Body of pancreas (tissue), 4 donors: ENCODE measurements around the gene CCM2. TPM values are rescaled to one million over a fixed set of nuclear protein-coding genes. Genes with fewer than 3 reads are reported as not detected.
A peak's percentile ranks its signal among the peaks of the same experiment; 100 is the strongest.

ENCODE experiments used
- ATAC-seq: fragments of 150-250 bp; one replicate; pipeline ENCODE4 v1.9.1; 2016
- DNase-seq, 4 donors: peaks; one replicate each; pipeline ENCODE4 v3.0.0-alpha.2; 2019
- H3K27ac ChIP-seq, 4 donors: fragments of 200-600 bp; sonication (generic); 1 replicate in 3 of 4; 2 replicates in 1 of 4; pipeline versions ENCODE4 v1.5.1 to v1.6.1; 2016 to 2019; ENCODE audit warnings: mild to moderate bottlenecking in 1 of 4, mixed read lengths in 1 of 4, moderate library complexity in 1 of 4
- H3K27me3 ChIP-seq, 2 donors: fragments of 200-600 bp; sonication (generic); one replicate each; pipeline ENCODE4 v1.6.0; 2016; ENCODE audit warnings: mild to moderate bottlenecking in 1 of 2
- H3K36me3 ChIP-seq, 2 donors: fragments of 200-600 bp; sonication (generic); replicated peaks in 1 of 2; 2 replicates each; pipeline ENCODE4 v1.5.1; 2016; ENCODE audit warnings: low read depth in 2 of 2; ENCODE audit not compliant: insufficient read depth in 1 of 2
- H3K4me1 ChIP-seq: fragments of 200-600 bp; sonication (generic); one replicate; pipeline ENCODE4 v1.6.0; 2016
- H3K4me3 ChIP-seq, 2 donors: fragments of 200-600 bp; sonication (generic); 1 replicate in 1 of 2; 2 replicates in 1 of 2; pipeline ENCODE4 v1.5.1; 2016 to 2019
- H3K9me3 ChIP-seq, 3 donors: fragments of 200-600 bp; sonication (generic); 1 replicate in 2 of 3; 2 replicates in 1 of 3; pipeline ENCODE4 v1.5.1; 2016
- CTCF ChIP-seq, 7 experiments: fragments of 450-650 bp in 4 of 7; fragments of 200-600 bp in 3 of 7; sonication (generic) in 3 of 7; IDR thresholded peaks; one replicate each; pipeline ENCODE4 v1.5.1; 2016 to 2019; ENCODE audit warnings: antibody characterized with exemption in 7 of 7
- POLR2A ChIP-seq, 3 donors: fragments of 450-650 bp; IDR thresholded peaks; one replicate each; pipeline ENCODE4 v1.6.1; 2016; ENCODE audit warnings: antibody characterized with exemption in 3 of 3, mild to moderate bottlenecking in 2 of 3
- WGBS, 2 donors: methylation state at CpG; one replicate each; pipeline ENCODE4 v1.1.5; 2017; 5-methylcytosine and 5-hydroxymethylcytosine counted together
- intact Hi-C: fragments of 100-400 bp; cut with DNase I; formaldehyde crosslinking; loops from one replicate; pipeline ENCODE4 v1.15.1; 2023
- total RNA-seq, 2 donors: library from RNA; depleted of rRNA; stranded (reverse); fragments of >200 nt; gene quantifications; one replicate each; pipeline ENCODE4 v1.1.0, GENCODE V29; 2016

Gene CCM2
- total RNA-seq, 2 donors from 2014 or later, result 19.4 to 22.3 TPM

- Histone ChIP-seq H3K4me1 (peaks cover 7% of the 10 kb centered on the region), H3K27ac (no peak overlapping the region), H3K27me3 (peaks cover 0 to 5% of the 10 kb centered on the region in 2 donors), H3K9me3 (no peaks in the 10 kb centered on the region), H3K36me3 (no peaks in the 10 kb centered on the region), H3K4me3 (no peak overlapping the region)
- intact Hi-C loops, result no loop called here
- DNase-seq (no peak), ATAC-seq (no peak)
- no peak for TF ChIP-seq CTCF (IDR thresholded peaks at IDR 0.05)
- no peak for TF ChIP-seq POLR2A (IDR thresholded peaks at IDR 0.05)
- WGBS, 2 donors, result 85 to 90% methylated on average over 6 of the region's 6 CpGs
These were observed 87.5 kb downstream of the CCM2 start for GRCh38 chr7:45087301-45088145.

- Histone ChIP-seq H3K27ac (no peak overlapping the region), H3K36me3 (no peaks in the 10 kb centered on the region), H3K9me3 (no peaks in the 10 kb centered on the region), H3K4me1 (peaks cover 7% of the 10 kb centered on the region), H3K4me3 (no peak overlapping the region), H3K27me3 (peaks cover 0 to 5% of the 10 kb centered on the region in 2 donors)
- no peak for ATAC-seq
- intact Hi-C loops, result no loop called here
- DNase-seq, result no peak
- WGBS, 2 donors, result 58 to 73% methylated on average over 15 to 27 of the region's 29 CpGs
- no peak for TF ChIP-seq POLR2A (IDR thresholded peaks at IDR 0.05)
- no peak for TF ChIP-seq CTCF (IDR thresholded peaks at IDR 0.05)
These were observed 88.2 kb downstream of the CCM2 start for GRCh38 chr7:45088146-45088701.

GRCh38 chr7:45088821-45089340 lies 88.9 kb downstream of the CCM2 start, which contains the start of gene NACAD:
Gene NACAD, minus strand, starts transcription at chr7:45088969. Its CDS starts 75 bp downstream, at chr7:45088894.
- Histone ChIP-seq H3K4me1 (peaks cover 7% of the 10 kb centered on the region), H3K4me3 (peak within 1 kb of the TSS; percentile 8 to 21), H3K36me3 (no peaks in the 10 kb centered on the region), H3K9me3 (no peaks in the 10 kb centered on the region), H3K27me3 (peaks cover 0 to 5% of the 10 kb centered on the region in 2 donors), H3K27ac (no peak within 1 kb of the TSS)
- intact Hi-C loops, result no loop called here
- no peak for TF ChIP-seq CTCF (IDR thresholded peaks at IDR 0.05)
- no peak for TF ChIP-seq POLR2A (IDR thresholded peaks at IDR 0.05)
- 1 to 3% methylated on average over 30 to 40 of the region's 50 CpGs for WGBS, 2 donors
- peak in 1 of 4 donors; percentile 57 for DNase-seq
- ATAC-seq, result peak; percentile 54

- TF ChIP-seq CTCF (IDR thresholded peaks at IDR 0.05), result no peak
- TF ChIP-seq POLR2A (IDR thresholded peaks at IDR 0.05), result no peak
- Histone ChIP-seq H3K36me3 (no peaks in the 10 kb centered on the region), H3K9me3 (no peaks in the 10 kb centered on the region), H3K4me1 (peaks cover 7% of the 10 kb centered on the region), H3K27me3 (peaks cover 0 to 5% of the 10 kb centered on the region in 2 donors), H3K4me3 (no peak overlapping the region), H3K27ac (no peak overlapping the region)
- WGBS, 2 donors, result 6 to 15% methylated on average over 8 to 21 of the region's 22 CpGs
- DNase-seq (peak; percentile 43 to 69 (median 61)), ATAC-seq (peak; percentile 45)
- intact Hi-C loops, result no loop called here
These were observed 89.4 kb downstream of the CCM2 start for GRCh38 chr7:45089341-45089891.
